ENCODE data around the gene ANP32E. TPM values are rescaled to one million over a fixed set of nuclear protein-coding genes. Genes with fewer than 3 reads are reported as not detected.

ANP32E gene
- total RNA-seq, 1 experiment from 2014 or later: 95.1 TPM

DNA sequence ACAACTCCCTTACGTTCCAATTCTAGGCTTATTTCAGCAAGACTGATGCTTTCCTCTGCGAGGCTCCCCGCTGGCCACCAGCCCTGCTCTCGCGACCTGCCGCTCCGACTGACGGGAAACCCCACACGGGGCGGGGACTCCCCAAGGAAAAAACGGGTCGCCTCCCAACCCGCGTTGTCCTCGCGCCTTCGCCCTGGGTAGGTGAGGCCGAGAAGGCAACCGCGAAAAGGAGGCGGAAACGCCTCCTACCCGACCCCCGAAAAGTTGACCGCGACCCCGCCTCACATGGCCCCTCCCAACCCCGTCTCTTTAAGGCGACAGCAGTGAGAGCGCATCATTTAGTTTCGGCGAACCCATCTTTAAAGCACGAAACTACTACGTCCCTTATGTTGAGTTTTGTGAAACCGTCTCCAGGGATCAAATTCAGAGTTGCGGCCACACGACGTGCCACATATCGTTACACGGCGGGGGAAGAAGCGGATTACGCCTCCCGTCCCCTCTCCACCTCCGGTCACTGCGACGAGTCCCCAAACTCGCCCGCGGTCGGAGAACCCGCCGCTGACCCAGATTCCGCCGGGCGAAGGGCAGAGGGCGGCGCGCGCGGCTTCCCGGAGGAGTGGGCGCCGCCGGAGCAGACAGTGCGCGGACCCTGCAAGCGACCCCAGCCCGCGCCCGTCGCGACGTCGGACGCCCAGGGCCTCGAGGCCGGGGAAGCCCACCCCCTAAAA lies 1.2 kb downstream of the ANP32E start:
- ATAC-seq: peak; percentile 62
- ChIA-PET CTCF (no interaction called here), RAD21 (ENCODE audit: low non-redundant PET in 1 of 2, low total read pairs in 2 of 2, uncharacterized antibody in 2 of 2, unreplicated experiment in 2 of 2) (no interaction called here), POLR2A (no interaction called here)
- Histone ChIP-seq H3K79me2 (ENCODE audit: insufficient read depth, low read length) (peaks cover 57% of the 10 kb centered on the region), H3K27me3 (ENCODE audit: insufficient read depth, low read length) (no peaks in the 10 kb centered on the region), H3K9ac (ENCODE audit: low read length) (peak overlapping the region; percentile 94), H3K4me3 (replicated peaks in 1 of 2; ENCODE audit: low read depth in 1 of 2, low read length in 2 of 2) (peak overlapping the region; percentile 94 to 99), H3K27ac (ENCODE audit: low read depth, low read length) (peak overlapping the region; percentile 92), H3K4me2 (ENCODE audit: low read length) (peak overlapping the region; percentile 90), H2AFZ (ENCODE audit: low read depth, low read length, poor library complexity, severe bottlenecking) (no peak overlapping the region), H3K9me3 (ENCODE audit: control insufficient read depth in 1 of 2, insufficient read depth in 1 of 2, low read depth in 1 of 2, low read length in 2 of 2) (no peaks in the 10 kb centered on the region), H3K9me2 (ENCODE audit: insufficient read depth) (no peaks in the 10 kb centered on the region), H3K4me1 (ENCODE audit: control insufficient read depth in 1 of 2, insufficient read depth in 2 of 2, low read length in 2 of 2) (peaks cover 11 to 21% of the 10 kb centered on the region in 2 experiments; a peak in 3 of 4 replicates), H4K20me1 (ENCODE audit: insufficient read depth) (no peaks in the 10 kb centered on the region), H3K36me3 (ENCODE audit: control insufficient read depth in 1 of 2, insufficient read depth in 2 of 2, low read length in 2 of 2) (peaks cover 13% of the 10 kb centered on the region in 2 experiments; a peak in 3 of 4 replicates)
- peak; percentile 43 for DNase-seq (ENCODE audit: low read depth, low spot score)
- BruUV-seq (replicated peaks): no TSS peak
- intact Hi-C loops (cut with micrococcal nuclease): no loop called here
- TF ChIP-seq ZNF274 (IDR thresholded peaks at IDR 0.05; ENCODE audit: low read depth, low read length): no peak
- no peak for TF ChIP-seq JUND (IDR thresholded peaks at IDR 0.05)
- TF ChIP-seq, protein P1, sequence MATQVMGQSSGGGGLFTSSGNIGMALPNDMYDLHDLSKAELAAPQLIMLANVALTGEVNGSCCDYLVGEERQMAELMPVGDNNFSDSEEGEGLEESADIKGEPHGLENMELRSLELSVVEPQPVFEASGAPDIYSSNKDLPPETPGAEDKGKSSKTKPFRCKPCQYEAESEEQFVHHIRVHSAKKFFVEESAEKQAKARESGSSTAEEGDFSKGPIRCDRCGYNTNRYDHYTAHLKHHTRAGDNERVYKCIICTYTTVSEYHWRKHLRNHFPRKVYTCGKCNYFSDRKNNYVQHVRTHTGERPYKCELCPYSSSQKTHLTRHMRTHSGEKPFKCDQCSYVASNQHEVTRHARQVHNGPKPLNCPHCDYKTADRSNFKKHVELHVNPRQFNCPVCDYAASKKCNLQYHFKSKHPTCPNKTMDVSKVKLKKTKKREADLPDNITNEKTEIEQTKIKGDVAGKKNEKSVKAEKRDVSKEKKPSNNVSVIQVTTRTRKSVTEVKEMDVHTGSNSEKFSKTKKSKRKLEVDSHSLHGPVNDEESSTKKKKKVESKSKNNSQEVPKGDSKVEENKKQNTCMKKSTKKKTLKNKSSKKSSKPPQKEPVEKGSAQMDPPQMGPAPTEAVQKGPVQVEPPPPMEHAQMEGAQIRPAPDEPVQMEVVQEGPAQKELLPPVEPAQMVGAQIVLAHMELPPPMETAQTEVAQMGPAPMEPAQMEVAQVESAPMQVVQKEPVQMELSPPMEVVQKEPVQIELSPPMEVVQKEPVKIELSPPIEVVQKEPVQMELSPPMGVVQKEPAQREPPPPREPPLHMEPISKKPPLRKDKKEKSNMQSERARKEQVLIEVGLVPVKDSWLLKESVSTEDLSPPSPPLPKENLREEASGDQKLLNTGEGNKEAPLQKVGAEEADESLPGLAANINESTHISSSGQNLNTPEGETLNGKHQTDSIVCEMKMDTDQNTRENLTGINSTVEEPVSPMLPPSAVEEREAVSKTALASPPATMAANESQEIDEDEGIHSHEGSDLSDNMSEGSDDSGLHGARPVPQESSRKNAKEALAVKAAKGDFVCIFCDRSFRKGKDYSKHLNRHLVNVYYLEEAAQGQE (IDR thresholded peaks at IDR 0.05; ENCODE audit: low read depth): no peak
- TF ChIP-seq, protein P2, sequence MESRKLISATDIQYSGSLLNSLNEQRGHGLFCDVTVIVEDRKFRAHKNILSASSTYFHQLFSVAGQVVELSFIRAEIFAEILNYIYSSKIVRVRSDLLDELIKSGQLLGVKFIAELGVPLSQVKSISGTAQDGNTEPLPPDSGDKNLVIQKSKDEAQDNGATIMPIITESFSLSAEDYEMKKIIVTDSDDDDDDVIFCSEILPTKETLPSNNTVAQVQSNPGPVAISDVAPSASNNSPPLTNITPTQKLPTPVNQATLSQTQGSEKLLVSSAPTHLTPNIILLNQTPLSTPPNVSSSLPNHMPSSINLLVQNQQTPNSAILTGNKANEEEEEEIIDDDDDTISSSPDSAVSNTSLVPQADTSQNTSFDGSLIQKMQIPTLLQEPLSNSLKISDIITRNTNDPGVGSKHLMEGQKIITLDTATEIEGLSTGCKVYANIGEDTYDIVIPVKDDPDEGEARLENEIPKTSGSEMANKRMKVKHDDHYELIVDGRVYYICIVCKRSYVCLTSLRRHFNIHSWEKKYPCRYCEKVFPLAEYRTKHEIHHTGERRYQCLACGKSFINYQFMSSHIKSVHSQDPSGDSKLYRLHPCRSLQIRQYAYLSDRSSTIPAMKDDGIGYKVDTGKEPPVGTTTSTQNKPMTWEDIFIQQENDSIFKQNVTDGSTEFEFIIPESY (IDR thresholded peaks at IDR 0.05; ENCODE audit: extremely low read depth, insufficient replicate concordance, low read length): no peak
- no peak for TF ChIP-seq FOSL1 (IDR thresholded peaks at IDR 0.05; ENCODE audit: low read depth)
- peak; percentile 64; the same call in 1 of the 2 replicates for TF ChIP-seq SIN3A (IDR thresholded peaks at IDR 0.05; ENCODE audit: low read depth)
- TF ChIP-seq, protein P3, sequence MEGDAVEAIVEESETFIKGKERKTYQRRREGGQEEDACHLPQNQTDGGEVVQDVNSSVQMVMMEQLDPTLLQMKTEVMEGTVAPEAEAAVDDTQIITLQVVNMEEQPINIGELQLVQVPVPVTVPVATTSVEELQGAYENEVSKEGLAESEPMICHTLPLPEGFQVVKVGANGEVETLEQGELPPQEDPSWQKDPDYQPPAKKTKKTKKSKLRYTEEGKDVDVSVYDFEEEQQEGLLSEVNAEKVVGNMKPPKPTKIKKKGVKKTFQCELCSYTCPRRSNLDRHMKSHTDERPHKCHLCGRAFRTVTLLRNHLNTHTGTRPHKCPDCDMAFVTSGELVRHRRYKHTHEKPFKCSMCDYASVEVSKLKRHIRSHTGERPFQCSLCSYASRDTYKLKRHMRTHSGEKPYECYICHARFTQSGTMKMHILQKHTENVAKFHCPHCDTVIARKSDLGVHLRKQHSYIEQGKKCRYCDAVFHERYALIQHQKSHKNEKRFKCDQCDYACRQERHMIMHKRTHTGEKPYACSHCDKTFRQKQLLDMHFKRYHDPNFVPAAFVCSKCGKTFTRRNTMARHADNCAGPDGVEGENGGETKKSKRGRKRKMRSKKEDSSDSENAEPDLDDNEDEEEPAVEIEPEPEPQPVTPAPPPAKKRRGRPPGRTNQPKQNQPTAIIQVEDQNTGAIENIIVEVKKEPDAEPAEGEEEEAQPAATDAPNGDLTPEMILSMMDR (IDR thresholded peaks at IDR 0.05 in 2 of 3, conservative IDR thresholded peaks at IDR 0.05 in 1 of 3; ENCODE audit: borderline replicate concordance in 1 of 3, insufficient read depth in 1 of 3, low read depth in 2 of 3, low read length in 2 of 3): no peak
- TF ChIP-seq ELF1 (IDR thresholded peaks at IDR 0.05; ENCODE audit: borderline replicate concordance, low read depth): no peak
- TF ChIP-seq POLR2AphosphoS5 (IDR thresholded peaks at IDR 0.05; ENCODE audit: low read depth, low read length): peak; percentile 68
- no peak for TF ChIP-seq RAD21 (IDR thresholded peaks at IDR 0.05; ENCODE audit: low read depth)
- no peak for TF ChIP-seq TCF7L2 (IDR thresholded peaks at IDR 0.05; ENCODE audit: borderline replicate concordance, extremely low read depth, insufficient read depth, insufficient read length)
- no peak for TF ChIP-seq EGR1 (IDR thresholded peaks at IDR 0.05; ENCODE audit: low read depth)
- TF ChIP-seq ZFX (IDR thresholded peaks at IDR 0.05): no peak
- no peak for TF ChIP-seq SRF (IDR thresholded peaks at IDR 0.05; ENCODE audit: low read depth)
- TF ChIP-seq, protein P4, sequence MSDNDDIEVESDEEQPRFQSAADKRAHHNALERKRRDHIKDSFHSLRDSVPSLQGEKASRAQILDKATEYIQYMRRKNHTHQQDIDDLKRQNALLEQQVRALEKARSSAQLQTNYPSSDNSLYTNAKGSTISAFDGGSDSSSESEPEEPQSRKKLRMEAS (IDR thresholded peaks at IDR 0.05): peak; percentile 84
- TF ChIP-seq, protein P5, sequence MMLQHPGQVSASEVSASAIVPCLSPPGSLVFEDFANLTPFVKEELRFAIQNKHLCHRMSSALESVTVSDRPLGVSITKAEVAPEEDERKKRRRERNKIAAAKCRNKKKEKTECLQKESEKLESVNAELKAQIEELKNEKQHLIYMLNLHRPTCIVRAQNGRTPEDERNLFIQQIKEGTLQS (IDR thresholded peaks at IDR 0.05): no peak
- peak; percentile 5 for TF ChIP-seq YY1 (IDR thresholded peaks at IDR 0.05; ENCODE audit: extremely low read depth, insufficient replicate concordance, low read depth, low read length)
- TF ChIP-seq CBX3 (IDR thresholded peaks at IDR 0.05; ENCODE audit: low read depth): no peak
- TF ChIP-seq CEBPB (IDR thresholded peaks at IDR 0.05; ENCODE audit: low read depth): no peak
- TF ChIP-seq EZH2phosphoT487 (IDR thresholded peaks at IDR 0.05; ENCODE audit: borderline replicate concordance): no peak
